HL-60/S4 treated with phorbol 12-myristate 13-acetate at 8.2 ng/mL for 4 days and 3 days (cell line): Measurements from ENCODE around the gene ESD.
"Not testable (repeated sequence)": the region's sequence is repeated elsewhere in the genome, so short reads cannot be mapped to it uniquely, and the experiment has no call there.

Experiments used
- in situ Hi-C: fragments of 300-500 bp; cut with MboI; formaldehyde crosslinking; loops from 2 replicates; pipeline ENCODE4 v1.15.0; 2022; ENCODE audit warnings: low sequenced_read_pairs

The ESD gene, protein sequence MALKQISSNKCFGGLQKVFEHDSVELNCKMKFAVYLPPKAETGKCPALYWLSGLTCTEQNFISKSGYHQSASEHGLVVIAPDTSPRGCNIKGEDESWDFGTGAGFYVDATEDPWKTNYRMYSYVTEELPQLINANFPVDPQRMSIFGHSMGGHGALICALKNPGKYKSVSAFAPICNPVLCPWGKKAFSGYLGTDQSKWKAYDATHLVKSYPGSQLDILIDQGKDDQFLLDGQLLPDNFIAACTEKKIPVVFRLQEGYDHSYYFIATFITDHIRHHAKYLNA

DNA sequence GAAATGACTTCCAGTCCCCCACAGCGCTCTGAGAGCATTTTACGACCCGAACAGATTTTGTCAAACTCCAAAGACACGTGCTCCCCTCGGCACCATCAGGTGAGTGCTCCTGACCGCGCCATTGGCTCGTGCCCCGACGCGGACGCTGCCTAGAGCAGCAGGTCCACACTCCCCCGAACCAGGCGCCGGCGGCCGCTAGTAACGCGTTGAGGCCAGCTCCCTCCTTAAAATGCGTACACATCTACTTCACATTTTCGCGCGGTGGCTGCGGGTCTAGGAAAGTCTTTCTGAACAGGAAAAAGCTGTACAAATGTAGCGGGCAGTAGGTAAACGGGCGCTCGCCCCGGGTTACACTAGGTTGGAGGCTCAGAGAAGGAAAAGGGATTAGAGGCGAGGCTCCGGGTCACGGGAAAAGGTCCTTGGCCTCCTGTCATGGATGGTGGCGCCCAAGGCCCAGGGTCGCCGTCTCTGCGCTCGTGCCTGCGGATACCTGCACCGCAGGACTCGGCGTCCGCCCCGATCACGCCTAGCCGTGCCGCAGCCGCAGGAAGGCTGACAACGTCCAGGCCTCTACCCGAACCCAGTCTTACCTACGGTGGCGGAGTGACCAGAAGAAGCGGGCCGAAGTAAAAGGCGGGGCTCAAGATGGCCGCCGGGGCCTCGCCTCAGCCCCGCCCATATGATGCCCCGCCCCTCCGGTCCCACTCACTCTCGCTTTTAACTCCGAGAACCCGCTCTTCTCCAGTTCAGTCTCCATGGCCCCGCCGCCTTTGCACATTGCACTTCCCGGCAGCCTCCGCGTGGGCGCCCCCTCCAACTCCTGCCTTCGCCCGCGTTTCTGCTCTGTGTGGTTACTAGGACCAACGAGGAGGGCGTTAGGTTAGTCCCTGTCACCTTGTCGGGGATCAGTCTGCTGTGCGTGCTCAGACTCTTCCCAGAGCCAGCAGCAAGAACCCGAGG lies at the start of gene ESD:
ESD (minus strand) TSS at position 647 of the 960 bp plus-strand sequence. CDS start 5,748 bp downstream, outside the sequence.
- in situ Hi-C loops = no loop called here

DNA sequence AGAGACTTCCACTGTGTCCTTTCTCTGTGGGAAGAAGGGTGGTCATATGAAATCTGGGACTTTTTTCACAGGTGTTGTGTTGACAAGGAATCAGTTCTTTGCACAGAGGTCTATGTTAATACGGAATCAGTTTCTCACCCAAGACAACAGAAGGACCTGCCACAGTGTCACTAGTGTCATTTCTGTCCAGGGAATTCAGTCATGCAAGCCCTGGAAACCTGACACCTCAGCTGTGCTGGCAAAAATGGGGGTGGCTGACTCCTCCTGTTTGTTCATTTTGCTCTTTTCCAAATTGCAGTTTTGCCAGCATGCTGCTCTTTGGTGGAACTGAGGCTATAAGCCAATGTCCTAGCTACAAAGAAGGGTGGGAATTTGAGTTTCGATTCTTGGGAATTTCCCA lies 49.8 kb upstream of the ESD start:
- in situ Hi-C loops = no loop called here

DNA sequence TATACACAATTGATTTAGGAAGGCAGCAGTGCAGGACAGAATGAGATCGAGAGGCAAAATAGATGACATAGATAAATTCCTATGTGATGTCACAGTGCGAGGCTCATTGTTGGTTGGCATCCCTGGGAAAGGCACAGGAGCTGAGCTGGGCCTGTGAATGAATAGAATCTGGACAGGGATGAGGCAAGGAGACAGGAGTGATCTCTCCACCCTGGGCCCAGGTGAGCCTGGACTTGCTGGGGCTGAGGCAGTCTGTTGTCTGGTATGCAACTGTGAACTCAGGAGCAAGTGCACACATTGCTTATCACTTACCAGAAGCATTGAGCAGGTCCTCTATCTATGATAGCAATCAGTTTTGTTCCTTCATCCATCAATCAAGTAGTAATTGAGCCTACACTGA lies 48.2 kb upstream of the ESD start:
- in situ Hi-C loops = no loop called here

DNA sequence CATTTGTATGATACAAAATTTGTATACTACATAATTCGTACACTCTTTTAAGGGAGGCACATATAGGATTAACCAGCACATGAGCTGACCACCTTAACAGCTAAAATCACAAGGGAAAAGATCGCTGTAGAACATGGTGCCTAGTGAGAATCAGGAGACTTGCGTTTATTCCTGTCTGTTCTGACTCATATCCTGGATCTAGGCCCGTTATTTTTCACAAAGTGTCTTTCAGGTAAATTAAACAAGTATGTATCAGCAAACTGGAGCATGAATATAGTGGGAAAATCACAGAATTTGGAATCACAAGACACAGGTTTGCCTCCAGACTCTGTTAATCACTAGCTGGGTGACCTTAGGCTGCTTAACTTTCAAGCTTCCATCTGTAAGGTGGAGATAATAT lies 47.5 kb upstream of the ESD start:
- in situ Hi-C loops = no loop called here

DNA sequence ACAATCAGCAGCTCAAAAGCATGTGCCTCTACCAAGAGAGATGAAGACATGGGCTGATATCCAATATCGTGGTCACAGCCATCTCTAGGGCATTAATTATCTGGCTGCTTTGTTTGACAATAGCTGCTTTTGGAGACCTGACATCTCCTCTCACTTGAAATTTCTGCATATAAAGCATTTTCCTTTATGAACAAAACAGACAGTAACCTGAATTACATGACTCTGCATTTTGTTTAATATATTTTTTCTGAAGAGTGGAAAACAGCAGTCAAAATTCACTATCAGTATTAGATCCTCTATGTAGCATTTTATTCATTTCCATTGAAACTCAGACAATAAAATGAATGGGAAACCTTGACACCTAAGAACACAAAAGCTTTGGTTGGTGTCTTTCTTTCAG lies 42.4 kb upstream of the ESD start:
- in situ Hi-C loops = no loop called here

DNA sequence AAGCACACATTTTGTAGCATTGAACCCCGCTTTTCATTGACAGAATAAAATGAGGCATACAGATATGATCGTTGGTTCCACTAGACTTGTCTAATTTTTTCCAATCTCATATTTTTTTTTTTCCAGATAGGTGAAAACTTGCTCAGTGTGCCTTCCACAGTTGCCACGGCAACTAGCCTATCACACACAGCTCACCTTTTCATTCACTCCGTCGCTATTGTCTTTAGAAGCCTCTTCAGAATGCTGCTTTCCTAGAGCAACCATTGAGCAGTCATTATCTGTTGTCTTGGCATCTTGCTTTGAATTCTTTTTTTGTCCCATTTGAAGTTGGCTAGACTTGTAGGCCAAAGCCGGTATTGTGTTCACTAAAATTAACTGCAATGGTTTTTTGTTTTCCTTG lies 37.7 kb upstream of the ESD start:
- in situ Hi-C loops = no loop called here

DNA sequence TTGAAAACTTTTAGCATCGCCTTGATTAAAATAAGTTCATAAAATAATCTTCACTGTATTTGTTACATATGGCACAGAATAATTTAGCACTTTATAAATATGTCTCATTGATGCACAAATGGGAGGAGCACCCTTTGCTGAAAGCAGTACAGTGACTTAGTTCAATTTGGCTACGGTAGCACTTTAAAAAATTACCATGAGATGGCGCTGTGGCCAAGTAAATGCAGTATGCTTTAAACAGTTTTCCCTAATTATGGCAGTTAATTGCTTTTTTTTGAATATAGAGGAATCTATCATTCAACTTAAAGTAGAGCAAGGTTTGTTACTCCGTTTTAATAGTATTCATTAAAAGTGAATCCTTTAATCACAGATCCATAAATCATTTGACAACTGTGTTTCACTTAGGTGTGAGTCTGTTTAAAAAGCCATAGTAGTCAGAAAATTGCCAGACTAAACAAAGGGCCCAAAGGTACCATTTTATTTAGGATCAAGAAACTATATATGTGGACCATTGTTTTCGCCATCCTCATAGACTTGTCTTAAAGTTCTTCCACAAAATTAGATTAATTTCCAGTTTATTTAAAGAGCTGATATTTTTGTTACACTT lies 34.7 kb upstream of the ESD start:
- in situ Hi-C loops = no loop called here

DNA sequence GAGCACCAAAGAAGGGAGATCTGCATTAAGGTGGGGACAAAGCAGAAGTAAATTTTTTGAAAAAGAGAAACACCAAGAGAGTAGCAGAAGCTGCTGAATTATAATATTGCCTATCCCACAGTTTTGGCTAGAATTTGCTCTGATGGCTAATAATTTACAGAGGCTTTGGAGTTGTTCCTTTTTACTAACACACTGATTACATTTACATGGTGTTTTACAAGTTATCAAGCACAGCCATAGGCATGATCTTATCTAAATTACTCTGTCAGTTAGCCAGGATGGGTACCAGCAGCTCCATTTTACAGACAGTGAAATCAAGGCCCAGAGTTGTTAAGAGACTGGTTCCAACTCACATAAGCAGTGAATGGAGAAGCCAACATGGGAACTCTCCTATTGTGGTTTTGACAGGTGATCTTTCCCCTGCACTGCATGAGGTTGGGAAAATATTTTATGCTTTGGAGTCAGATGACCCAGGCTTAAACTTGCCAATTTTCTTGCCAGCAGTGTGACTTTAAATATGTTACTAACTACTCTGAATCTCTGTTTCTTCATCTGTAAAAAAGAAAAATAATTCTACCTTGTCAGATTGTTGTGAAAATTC lies 33.5 kb upstream of the ESD start:
- in situ Hi-C loops = no loop called here

DNA sequence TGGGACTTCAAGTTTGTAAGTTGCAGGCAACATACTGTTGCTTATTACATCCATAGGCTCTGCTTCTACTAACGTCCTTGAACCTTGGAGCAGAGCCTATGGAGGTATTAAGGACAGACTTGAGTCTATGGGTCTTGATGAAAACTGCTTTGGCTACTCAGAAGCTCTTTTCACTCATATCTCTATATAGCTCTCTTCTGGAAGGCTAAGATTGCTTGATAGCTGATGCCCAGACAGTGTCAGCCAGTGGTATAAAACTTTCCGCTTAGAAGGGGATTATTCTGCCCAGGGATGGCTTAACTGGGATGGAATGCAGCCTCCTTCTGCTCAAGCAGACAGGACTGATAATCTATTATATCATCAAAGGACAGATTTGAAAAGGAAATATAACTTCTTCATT lies 25.6 kb upstream of the ESD start:
- in situ Hi-C loops = no loop called here

DNA sequence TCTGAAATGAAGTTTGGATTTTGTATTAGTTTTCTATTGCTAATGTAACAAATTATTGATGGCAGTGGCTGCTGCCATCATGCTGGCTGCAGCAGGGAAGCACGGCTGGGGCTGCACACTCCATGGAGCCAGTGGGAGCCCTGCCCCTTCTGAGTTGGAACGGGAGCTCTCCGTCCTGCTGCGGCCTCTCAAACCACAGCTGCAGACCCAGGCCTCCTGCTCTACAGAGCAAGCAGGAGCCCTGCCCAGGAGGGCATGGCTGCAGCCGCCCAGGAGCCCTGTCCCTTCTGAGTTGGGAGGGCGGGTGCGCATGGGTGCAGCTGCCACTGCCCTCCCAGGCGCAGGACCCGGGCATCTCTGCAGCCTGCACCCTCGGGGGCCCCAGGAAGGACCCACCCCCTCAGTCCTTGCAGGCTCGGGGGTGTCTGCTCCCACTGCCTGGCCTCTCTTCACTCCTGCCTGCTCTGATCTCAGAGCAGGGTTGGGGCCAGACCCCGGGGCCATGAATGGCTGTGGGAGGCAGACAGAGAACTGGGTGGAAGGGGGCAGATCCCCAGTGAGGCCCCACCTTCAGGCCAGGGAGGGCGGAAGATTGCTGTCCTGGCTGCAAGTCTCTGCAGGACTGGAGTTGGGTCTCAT lies 21.0 kb upstream of the ESD start:
- in situ Hi-C loops = no loop called here

DNA sequence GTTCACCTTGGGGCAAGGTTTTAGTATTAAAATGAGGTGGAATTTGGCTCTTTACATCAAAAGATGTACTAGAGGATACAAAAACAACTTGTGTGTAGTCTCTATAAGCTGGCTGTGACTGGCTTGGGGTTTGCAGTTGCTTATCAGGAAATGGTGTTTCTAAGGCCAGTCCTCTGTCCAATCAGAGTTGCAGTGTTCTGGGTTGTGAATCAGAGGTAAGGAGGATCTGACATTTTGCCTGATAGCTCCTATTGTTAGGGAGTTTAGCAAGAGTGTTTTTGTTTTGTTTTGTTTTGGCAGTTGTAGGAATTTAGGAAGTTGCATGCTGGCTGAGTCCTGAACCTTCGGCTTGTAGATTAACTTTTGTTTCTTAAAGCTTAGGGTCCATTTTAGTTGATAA lies 20.1 kb upstream of the ESD start:
- in situ Hi-C loops = no loop called here

DNA sequence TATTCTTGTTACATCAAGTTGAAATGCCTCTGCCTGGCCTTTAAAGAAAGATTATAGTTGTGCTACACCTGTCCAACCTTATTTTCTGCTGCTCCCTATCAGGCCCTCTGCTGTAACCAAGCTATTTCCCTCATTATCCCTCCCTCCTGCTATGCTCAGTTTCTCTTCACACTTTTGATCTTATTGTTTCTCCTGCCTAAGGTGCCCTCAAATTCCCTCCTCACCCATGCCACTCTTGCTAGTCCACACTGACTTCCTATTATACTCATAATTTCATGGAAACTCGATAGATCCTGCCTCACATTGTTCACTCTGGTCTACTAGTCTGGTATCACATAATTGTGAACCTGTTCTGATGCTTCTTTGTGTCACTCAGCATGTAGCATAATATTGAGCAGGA lies 19.4 kb upstream of the ESD start:
- in situ Hi-C loops = no loop called here

DNA sequence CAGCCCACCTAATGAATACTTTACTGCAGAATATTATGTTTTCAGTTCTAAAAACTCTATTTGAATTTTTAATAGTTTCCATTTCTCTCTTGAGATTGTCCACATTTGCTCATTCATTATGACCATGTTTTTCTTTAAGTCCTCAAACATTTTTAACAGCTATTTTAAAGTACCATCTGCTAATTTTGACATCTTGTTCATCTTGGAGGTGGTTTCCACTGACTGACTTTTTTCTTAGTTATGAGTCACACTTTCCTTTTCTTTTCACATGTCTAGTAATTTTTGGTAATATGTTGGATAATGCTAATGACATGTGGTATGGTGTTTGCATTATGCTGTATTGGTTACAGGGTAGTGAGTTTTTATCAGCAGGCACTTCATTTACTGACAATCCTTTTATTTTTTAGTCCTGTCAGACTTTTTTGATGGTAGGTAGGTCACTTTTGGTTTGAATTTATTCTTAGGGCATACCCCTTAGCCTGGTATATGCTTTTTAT lies 15.4 kb upstream of the ESD start:
- in situ Hi-C loops = no loop called here

DNA sequence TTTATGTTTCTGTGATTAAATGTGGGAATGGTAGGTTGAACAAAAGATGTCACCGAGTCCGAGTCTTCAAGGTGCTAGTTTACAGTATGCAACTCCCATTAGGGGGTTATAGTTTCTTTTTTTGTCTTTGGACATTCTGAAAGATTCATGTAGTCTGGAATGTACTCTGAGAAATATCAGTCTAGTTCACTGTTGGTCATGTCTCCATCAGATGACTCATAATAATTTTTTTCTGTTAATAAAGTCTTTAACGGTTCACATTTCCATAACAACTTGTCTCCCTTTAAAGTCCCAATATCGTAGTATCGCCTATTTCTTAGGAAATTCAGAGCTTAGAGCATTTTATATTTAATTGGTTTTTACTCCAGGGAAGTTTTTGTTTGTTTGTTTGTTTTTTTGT lies 13.5 kb upstream of the ESD start:
- in situ Hi-C loops = no loop called here

DNA sequence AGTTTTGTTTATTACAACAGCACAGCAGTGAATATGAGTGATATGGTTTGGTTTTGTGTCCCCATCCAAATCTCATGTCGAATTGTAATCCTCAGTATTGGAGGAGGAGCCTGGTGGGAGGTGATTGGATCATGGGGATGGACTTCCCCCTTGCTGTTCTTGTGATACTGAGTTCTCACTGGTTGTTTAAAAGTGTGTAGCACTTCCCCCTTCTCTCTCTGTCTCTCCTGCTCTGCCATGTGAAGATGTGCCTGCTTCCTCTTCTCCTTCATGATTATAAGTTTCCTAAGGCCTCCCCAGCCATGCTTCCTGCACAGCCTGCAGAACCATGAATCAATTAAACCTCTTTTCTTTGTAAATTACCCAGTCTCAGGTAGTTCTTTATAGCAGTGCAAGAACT lies 8.0 kb upstream of the ESD start:
- in situ Hi-C loops = not testable (repeated sequence)

DNA sequence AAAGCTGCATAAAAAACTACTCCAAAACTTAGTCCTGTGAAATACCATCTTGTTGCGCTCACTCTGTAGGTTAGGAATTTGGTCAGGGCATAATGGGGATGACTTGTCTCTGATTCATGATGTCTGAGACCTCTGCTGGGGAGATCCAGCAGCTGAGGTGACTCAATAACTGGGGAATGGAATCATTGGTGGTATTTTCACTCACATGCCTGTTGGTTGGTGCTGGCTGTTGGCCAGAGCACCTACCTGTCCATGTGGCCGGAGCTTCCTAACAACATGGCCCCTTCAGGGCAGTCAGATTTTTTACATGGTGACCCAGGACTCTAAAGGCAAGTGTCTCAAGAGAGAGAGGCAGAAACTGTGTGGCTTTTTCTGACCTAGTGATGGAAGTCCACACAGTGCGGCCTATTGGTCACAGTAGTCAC lies 7.4 kb upstream of the ESD start:
- in situ Hi-C loops = no loop called here

DNA sequence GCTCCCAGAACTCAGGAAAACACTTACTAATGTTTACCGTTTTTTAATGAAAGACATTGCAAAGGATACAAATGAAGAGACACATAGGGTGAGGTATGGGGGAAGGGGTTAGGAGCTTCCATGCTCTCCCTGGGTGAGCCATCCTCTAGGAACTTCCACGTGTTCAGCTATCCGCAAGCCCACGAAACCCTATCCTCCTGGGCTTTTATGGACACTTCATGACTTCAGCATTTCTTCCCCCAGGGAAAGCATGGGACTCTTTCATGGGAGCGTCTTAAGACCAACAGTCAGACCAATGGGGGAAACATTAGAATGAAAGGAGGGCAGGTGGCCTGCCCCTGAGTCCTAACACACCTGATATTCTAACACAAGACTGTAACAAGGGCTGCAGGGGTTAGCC lies 6.6 kb upstream of the ESD start:
- in situ Hi-C loops = no loop called here

DNA sequence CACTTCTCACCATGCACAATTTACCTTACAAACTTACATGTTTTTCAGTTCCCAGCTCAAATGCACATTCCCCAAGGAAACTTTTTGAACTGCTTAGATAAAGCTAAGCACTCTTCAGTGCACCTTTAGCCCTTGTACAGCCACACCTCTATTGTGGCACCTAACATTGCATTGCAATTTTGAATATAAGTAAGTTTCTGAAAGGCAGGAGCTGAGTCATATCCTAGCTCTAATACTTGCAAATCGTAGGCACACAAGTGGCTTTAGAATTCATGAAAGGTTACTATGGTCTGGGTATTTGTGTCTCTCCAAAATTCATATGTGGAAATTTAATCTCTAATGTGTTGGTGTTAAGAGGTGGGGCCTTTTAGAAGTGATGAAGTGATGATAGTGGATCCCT lies 4.9 kb upstream of the ESD start:
- in situ Hi-C loops = no loop called here

DNA sequence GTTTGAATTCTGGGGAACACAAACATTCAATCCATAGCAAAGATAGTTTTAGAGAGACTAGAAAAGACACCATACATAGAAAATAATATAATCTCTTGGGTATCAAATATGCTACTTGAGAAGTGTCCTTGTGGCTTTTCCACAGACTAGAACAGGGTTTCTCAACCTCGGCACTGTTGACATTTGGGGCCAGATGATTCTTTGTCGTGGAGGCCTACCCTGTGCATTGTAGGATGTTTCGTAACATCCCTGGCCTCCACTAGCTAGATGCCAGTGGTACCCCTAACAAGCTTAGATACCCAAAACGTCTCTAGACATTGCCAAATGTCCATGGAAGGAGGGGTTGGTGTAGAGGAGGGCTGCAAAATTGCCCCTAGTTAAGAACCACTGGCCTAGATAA lies 2.2 kb upstream of the ESD start:
- in situ Hi-C loops = no loop called here

DNA sequence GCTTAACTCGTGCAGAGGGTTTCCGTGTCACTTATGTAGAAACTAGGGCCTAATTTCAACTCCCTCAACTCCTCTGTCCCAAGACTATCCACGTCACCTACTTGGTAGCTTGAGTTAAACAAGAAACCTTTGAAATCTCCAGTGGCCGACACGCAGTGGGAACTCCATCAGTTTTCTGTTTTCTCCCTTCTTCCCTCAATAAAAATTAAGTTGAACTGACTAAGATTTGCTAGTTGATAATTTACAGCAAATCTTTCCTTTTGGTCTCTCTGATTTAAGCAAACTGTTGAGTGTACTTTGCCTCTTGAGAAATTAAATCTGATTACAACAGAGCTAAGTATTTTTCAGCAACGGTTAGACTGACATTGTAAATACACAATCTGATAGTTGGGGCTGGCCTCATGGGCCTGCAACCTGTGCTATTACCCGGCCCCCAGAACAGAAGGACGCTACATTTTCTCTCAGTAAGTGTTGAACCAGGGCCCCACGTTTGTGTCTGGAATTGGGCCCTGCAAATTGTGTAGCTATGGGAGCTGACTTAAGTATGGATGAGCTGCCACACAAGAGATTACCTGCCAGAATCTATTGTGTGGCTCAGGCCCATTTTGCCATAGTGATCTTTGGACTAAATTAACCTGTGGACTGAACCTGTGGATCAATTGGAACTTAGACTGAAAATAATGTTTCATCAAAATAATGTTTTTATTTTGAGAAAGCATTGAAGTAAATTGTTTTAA lies 708 bp upstream of the ESD start:
- in situ Hi-C loops = no loop called here
